IMR-90 (cell line): ENCODE data around the gene NR2C2. TPM values are rescaled to one million over a fixed set of nuclear protein-coding genes. Genes with fewer than 3 reads are reported as not detected.

Experiments used
- ATAC-seq: fragments of 200-7000 bp; cut with Tn5 transposase; 2 replicates; pipeline ENCODE4 v1.9.1; 2020; ENCODE audit warnings: low read depth, mild to moderate bottlenecking, moderate library complexity
- BruUV-seq: library from RNA; stranded (reverse); fragments of 400-500 nt; replicated peaks from 2 replicates; lab custom pipeline; 2021; lab: Mats Ljungman, UMichigan
- CTCF ChIA-PET: fragments of 300-600 bp; formaldehyde crosslinking; extraction: SDS; loops from one replicate; lab custom pipeline; 2021; ENCODE audit warnings: antibody characterized with exemption; lab: Yijun Ruan, JAX
- POLR2A ChIA-PET: fragments of 300-600 bp; sonication (Branson Sonifier 250); formaldehyde crosslinking; loops from one replicate; lab custom pipeline; 2022; ENCODE audit warnings: antibody characterized with exemption; ENCODE audit not compliant: unreplicated experiment; lab: Charles Lee
- DNase-seq: peaks from one replicate; pipeline ENCODE4 v3.0.0; 2013
- H2AFZ ChIP-seq: replicated peaks from 2 replicates; pipeline ENCODE3; 2013; ENCODE audit warnings: low read length, mild to moderate bottlenecking; ENCODE audit not compliant: poor library complexity
- H2AK5ac ChIP-seq: 2 replicates; pipeline ENCODE4 v1.6.1; 2013; ENCODE audit warnings: low read depth, low read length, inconsistent platforms
- H2AK9ac ChIP-seq: replicated peaks from 2 replicates; pipeline ENCODE3; 2013; ENCODE audit warnings: mild to moderate bottlenecking, low read depth, low read length, moderate library complexity; ENCODE audit not compliant: poor library complexity
- H2BK120ac ChIP-seq: 2 replicates; pipeline ENCODE4 v1.6.1; 2013; ENCODE audit warnings: low read depth, low read length, inconsistent platforms
- H2BK15ac ChIP-seq: 3 replicates; pipeline ENCODE4 v1.6.1; 2013; ENCODE audit warnings: low read depth, low read length, inconsistent platforms
- H2BK20ac ChIP-seq: 2 replicates; pipeline ENCODE4 v1.6.1; 2013; ENCODE audit warnings: low read depth, mild to moderate bottlenecking, inconsistent platforms, low read length, moderate library complexity
- H2BK5ac ChIP-seq: 2 replicates; pipeline ENCODE4 v1.6.1; 2013; ENCODE audit warnings: mild to moderate bottlenecking, low read depth, low read length, inconsistent platforms; ENCODE audit not compliant: poor library complexity, severe bottlenecking
- H3K14ac ChIP-seq: replicated peaks from 2 replicates; pipeline ENCODE4 v1.6.1; 2013; ENCODE audit warnings: low read depth, low read length, inconsistent platforms
- H3K18ac ChIP-seq: 2 replicates; pipeline ENCODE4 v1.6.1; 2013; ENCODE audit warnings: low read depth, low read length, control low read depth
- H3K23ac ChIP-seq: 2 replicates; pipeline ENCODE4 v1.6.1; 2013; ENCODE audit warnings: low read depth, low read length, inconsistent platforms
- H3K27ac ChIP-seq: 2 replicates; pipeline ENCODE4 v1.5.1; 2013; ENCODE audit warnings: mild to moderate bottlenecking, control low read depth, low read length; ENCODE audit not compliant: insufficient read depth
- H3K27me3 ChIP-seq: 2 replicates; pipeline ENCODE4 v1.6.1; 2013; ENCODE audit warnings: low read length; ENCODE audit not compliant: control insufficient read depth, insufficient read depth
- H3K36me3 ChIP-seq: 2 replicates; pipeline ENCODE4 v1.6.1; 2013; ENCODE audit warnings: low read length, mixed read lengths; ENCODE audit not compliant: control insufficient read depth, insufficient read depth
- H3K4ac ChIP-seq: 2 replicates; pipeline ENCODE4 v1.6.1; 2013; ENCODE audit warnings: low read depth, low read length, inconsistent platforms
- H3K4me1 ChIP-seq: 2 replicates; pipeline ENCODE4 v1.6.1; 2013; ENCODE audit warnings: low read length, mixed read lengths; ENCODE audit not compliant: control insufficient read depth, insufficient read depth
- H3K4me2 ChIP-seq: 2 replicates; pipeline ENCODE4 v1.6.1; 2013; ENCODE audit warnings: low read depth, mild to moderate bottlenecking, control low read depth, low read length, moderate library complexity
- H3K4me3 ChIP-seq: 2 replicates; pipeline ENCODE4 v1.5.1; 2013; ENCODE audit warnings: low read depth, mild to moderate bottlenecking, control low read depth, low read length, moderate library complexity; ENCODE audit not compliant: insufficient read depth
- H3K56ac ChIP-seq: 2 replicates; pipeline ENCODE4 v1.6.1; 2013; ENCODE audit warnings: low read length, inconsistent platforms; ENCODE audit not compliant: insufficient read depth; ENCODE audit errors: extremely low read depth
- H3K79me1 ChIP-seq, 2 experiments: 2 replicates each; pipeline ENCODE4 v1.6.1; 2013; ENCODE audit warnings: low read length in 2 of 2, inconsistent platforms in 1 of 2, low read depth in 1 of 2
- H3K9ac ChIP-seq: 2 replicates; pipeline ENCODE4 v1.6.1; 2013; ENCODE audit warnings: low read depth, low read length, control low read depth
- H3K9me1 ChIP-seq: 2 replicates; pipeline ENCODE4 v1.6.1; 2013; ENCODE audit warnings: low read length, inconsistent platforms; ENCODE audit not compliant: insufficient read depth
- H3K9me3 ChIP-seq: 2 replicates; pipeline ENCODE4 v1.6.1; 2013; ENCODE audit warnings: low read length; ENCODE audit not compliant: control insufficient read depth, insufficient read depth
- H4K20me1 ChIP-seq: 2 replicates; pipeline ENCODE4 v1.6.1; 2013; ENCODE audit warnings: low read length, inconsistent platforms; ENCODE audit not compliant: insufficient read depth
- H4K5ac ChIP-seq: 2 replicates; pipeline ENCODE4 v1.6.1; 2013; ENCODE audit warnings: mild to moderate bottlenecking, low read depth, low read length, control low read depth
- H4K8ac ChIP-seq, 2 experiments: 2 replicates each; pipeline ENCODE4 v1.6.1; 2013; ENCODE audit warnings: low read depth in 2 of 2, low read length in 2 of 2, control low read depth in 1 of 2, inconsistent platforms in 1 of 2
- H4K91ac ChIP-seq: 2 replicates; pipeline ENCODE4 v1.6.1; 2013; ENCODE audit warnings: low read depth, low read length, inconsistent platforms; ENCODE audit not compliant: insufficient read depth
- BHLHE40 ChIP-seq: fragments of 150-350 bp; IDR thresholded peaks from 2 replicates; pipeline ENCODE4 v1.6.1; 2016; ENCODE audit warnings: mild to moderate bottlenecking, low read depth, low read length
- RCOR1 ChIP-seq: IDR thresholded peaks from 2 replicates; pipeline ENCODE4 v1.6.1; 2012; ENCODE audit warnings: mild to moderate bottlenecking, low read length, improper control_type of control experiment; ENCODE audit not compliant: insufficient replicate concordance
- RFX5 ChIP-seq: IDR thresholded peaks from 2 replicates; pipeline ENCODE4 v1.8.0; 2012; ENCODE audit warnings: low read depth, mild to moderate bottlenecking, low read length, moderate library complexity
- SMC3 ChIP-seq: fragments of 150-350 bp; IDR thresholded peaks from 2 replicates; pipeline ENCODE4 v1.6.1; 2016; ENCODE audit warnings: low read depth, mild to moderate bottlenecking, antibody characterized with exemption, low read length, moderate library complexity
- WGBS, 2 experiments: methylation state at CpG; one replicate each; pipeline versions ENCODE4 v1.1.5 to v1.1.7; 2013; ENCODE audit warnings: missing lambda C conversion rate in 2 of 2; ENCODE audit not compliant: insufficient read length in 1 of 2; ENCODE audit errors: extremely low coverage in 2 of 2; 5-methylcytosine and 5-hydroxymethylcytosine counted together
- dilution Hi-C: fragments of 300-500 bp; cut with HindIII; formaldehyde crosslinking; loops from one replicate; pipeline ENCODE4 v1.14.3; 2018; ENCODE audit warnings: low sequenced_read_pairs; ENCODE audit not compliant: unreplicated experiment
- in situ Hi-C: fragments of 300-500 bp; cut with MboI; formaldehyde crosslinking; loops from 3 replicates; pipeline ENCODE4 v1.14.3; 2019; ENCODE audit warnings: low sequenced_read_pairs, inconsistent platforms, mixed read lengths
- intact Hi-C: fragments of 100-400 bp; cut with micrococcal nuclease; formaldehyde crosslinking; loops from 2 replicates; pipeline ENCODE4 v1.10.0; 2022
- polyA plus RNA-seq, 3 experiments: library from polyadenylated mRNA; depleted of rRNA; stranded (reverse); fragments of >200 nt; gene quantifications; 2 replicates each; pipeline ENCODE4 v1.2.3, GENCODE V29; 2012; ENCODE audit warnings: low replicate concordance in 1 of 3
- total RNA-seq: library from RNA; depleted of rRNA; stranded (reverse); fragments of >200 nt; gene quantifications from 2 replicates; pipeline ENCODE4 v1.2.3, GENCODE V29; 2012
- TF ChIP-seq, protein P1 (sequence below): fragments of 150-350 bp; IDR thresholded peaks from 2 replicates; pipeline ENCODE4 v1.6.1; 2017; ENCODE audit warnings: mild to moderate bottlenecking, antibody characterized with exemption, low read length, low read depth
- TF ChIP-seq, protein P2 (sequence below): fragments of 150-350 bp; IDR thresholded peaks from 2 replicates; pipeline ENCODE4 v1.6.1; 2016; ENCODE audit warnings: low read depth, mild to moderate bottlenecking, low read length, moderate library complexity, borderline replicate concordance

NR2C2 gene
- total and polyA plus RNA-seq, 2 of the 4 experiments (the other 2 are of a cell fraction): 10.4 to 13.8 TPM

DNA sequence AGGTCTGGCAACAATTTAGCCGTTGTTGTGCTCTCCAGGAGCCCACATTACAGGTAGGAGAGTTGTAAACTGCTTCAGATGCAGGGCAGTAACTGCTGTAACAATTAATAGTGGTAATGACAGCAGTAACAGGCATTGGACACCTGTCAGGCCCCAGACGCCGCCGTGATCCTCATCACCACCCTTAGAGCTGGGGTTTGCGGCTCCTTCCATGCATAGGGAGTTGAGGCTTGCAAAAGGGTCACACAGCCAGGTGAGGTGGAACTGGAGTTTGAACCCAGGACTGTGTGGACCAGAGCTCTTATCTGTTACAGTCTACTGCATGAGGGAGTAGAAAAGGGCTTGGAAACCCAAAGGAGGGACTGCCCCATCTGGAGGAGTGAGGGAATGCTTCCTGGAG, 26.8 kb upstream of the NR2C2 start:
- Histone ChIP-seq H3K14ac (no peak overlapping the region), H3K9me3 (no peaks in the 10 kb centered on the region), H3K56ac (no peak overlapping the region), H3K27me3 (peaks cover 13% of the 10 kb centered on the region), H3K79me1 (no peaks in the 10 kb centered on the region), H3K36me3 (no peaks in the 10 kb centered on the region), H3K9ac (no peak overlapping the region), H3K18ac (no peak overlapping the region), H4K8ac (no peak overlapping the region), H2BK5ac (no peak overlapping the region), H2AK9ac (no peak overlapping the region), H3K27ac (no peak overlapping the region), H4K20me1 (no peaks in the 10 kb centered on the region), H3K4me3 (no peak overlapping the region), H2BK120ac (no peak overlapping the region), H3K4ac (no peak overlapping the region), H3K23ac (no peak overlapping the region), H2AFZ (peak overlapping the region; percentile 78), H2BK20ac (no peak overlapping the region), H2BK15ac (no peak overlapping the region), H3K9me1 (no peaks in the 10 kb centered on the region), H4K5ac (no peak overlapping the region), H3K4me1 (peaks cover 2% of the 10 kb centered on the region; the same call in 1 of the 2 replicates), H2AK5ac (no peak overlapping the region), H4K91ac (no peak overlapping the region), H3K4me2 (no peak overlapping the region)
- dilution Hi-C loops (no loop called here), in situ Hi-C loops (loop anchor here (5.0 to 10.0 kb wide), 2 partner anchors 248 to 416 kb away; no protein-coding TSS in a partner anchor), intact Hi-C loops (loop anchor here (5.0 kb wide), 3 partner anchors 718 to 1263 kb away; no protein-coding TSS in a partner anchor)
- CTCF ChIA-PET: interaction anchor here (1.0 to 3.0 kb wide), 2 partner anchors 245 to 1024 kb away, joined by 3 to 30 read pairs; partner anchors contain the start of gene C3orf20
- no CpG with 5 or more reads among the region's 5 CpGs for WGBS, 2 experiments
- BruUV-seq: no TSS peak
- POLR2A ChIA-PET: no interaction called here
- DNase-seq (no peak), ATAC-seq (no peak)
- TF ChIP-seq, protein P1, sequence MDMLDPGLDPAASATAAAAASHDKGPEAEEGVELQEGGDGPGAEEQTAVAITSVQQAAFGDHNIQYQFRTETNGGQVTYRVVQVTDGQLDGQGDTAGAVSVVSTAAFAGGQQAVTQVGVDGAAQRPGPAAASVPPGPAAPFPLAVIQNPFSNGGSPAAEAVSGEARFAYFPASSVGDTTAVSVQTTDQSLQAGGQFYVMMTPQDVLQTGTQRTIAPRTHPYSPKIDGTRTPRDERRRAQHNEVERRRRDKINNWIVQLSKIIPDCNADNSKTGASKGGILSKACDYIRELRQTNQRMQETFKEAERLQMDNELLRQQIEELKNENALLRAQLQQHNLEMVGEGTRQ: no peak
- TF ChIP-seq BHLHE40 (no peak), SMC3 (no peak), RCOR1 (no peak), RFX5 (no peak)
- TF ChIP-seq, protein P2, sequence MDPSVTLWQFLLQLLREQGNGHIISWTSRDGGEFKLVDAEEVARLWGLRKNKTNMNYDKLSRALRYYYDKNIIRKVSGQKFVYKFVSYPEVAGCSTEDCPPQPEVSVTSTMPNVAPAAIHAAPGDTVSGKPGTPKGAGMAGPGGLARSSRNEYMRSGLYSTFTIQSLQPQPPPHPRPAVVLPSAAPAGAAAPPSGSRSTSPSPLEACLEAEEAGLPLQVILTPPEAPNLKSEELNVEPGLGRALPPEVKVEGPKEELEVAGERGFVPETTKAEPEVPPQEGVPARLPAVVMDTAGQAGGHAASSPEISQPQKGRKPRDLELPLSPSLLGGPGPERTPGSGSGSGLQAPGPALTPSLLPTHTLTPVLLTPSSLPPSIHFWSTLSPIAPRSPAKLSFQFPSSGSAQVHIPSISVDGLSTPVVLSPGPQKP: no peak
